Trophoblast cell (in vitro differentiated cells and primary cell): ENCODE measurements around the gene GKN2.
"Not testable (repeated sequence)": the region's sequence is repeated elsewhere in the genome, so short reads cannot be mapped to it uniquely, and the experiment has no call there.

ENCODE experiments used
- DNase-seq, 2 donors: peaks; one replicate each; pipeline ENCODE4 v3.0.0-alpha.2; 2016
- H2AFZ ChIP-seq: 2 replicates; pipeline ENCODE4 v1.6.1; 2013; ENCODE audit warnings: low read length, moderate library complexity, mild to moderate bottlenecking; ENCODE audit not compliant: insufficient read depth, poor library complexity
- H2AK5ac ChIP-seq: 2 replicates; pipeline ENCODE4 v1.6.1; 2013; ENCODE audit warnings: mild to moderate bottlenecking, low read length
- H2BK120ac ChIP-seq: 2 replicates; pipeline ENCODE4 v1.6.1; 2013; ENCODE audit warnings: low read length, mild to moderate bottlenecking, moderate library complexity; ENCODE audit not compliant: insufficient read depth, poor library complexity
- H2BK12ac ChIP-seq: 2 replicates; pipeline ENCODE4 v1.6.1; 2013; ENCODE audit warnings: mild to moderate bottlenecking, low read length, moderate library complexity
- H2BK5ac ChIP-seq: 2 replicates; pipeline ENCODE4 v1.6.1; 2013; ENCODE audit warnings: low read length, low read depth, moderate library complexity, mild to moderate bottlenecking; ENCODE audit not compliant: poor library complexity
- H3K14ac ChIP-seq: 2 replicates; pipeline ENCODE4 v1.6.1; 2013; ENCODE audit warnings: mild to moderate bottlenecking, low read length
- H3K18ac ChIP-seq: 2 replicates; pipeline ENCODE4 v1.6.1; 2013; ENCODE audit warnings: mild to moderate bottlenecking, low read length
- H3K23ac ChIP-seq: 2 replicates; pipeline ENCODE4 v1.6.1; 2013; ENCODE audit warnings: low read length
- H3K27ac ChIP-seq: 2 replicates; pipeline ENCODE4 v1.5.1; 2013; ENCODE audit warnings: low read depth, mild to moderate bottlenecking, inconsistent platforms, low read length, moderate library complexity
- H3K27me3 ChIP-seq: 2 replicates; pipeline ENCODE4 v1.6.1; 2013; ENCODE audit warnings: inconsistent platforms, mild to moderate bottlenecking, low read length, moderate library complexity; ENCODE audit not compliant: insufficient read depth
- H3K36me3 ChIP-seq, 2 experiments: 1 replicate in 1 of 2; 2 replicates in 1 of 2; pipeline ENCODE4 v1.6.1; 2013; ENCODE audit warnings: low read length in 2 of 2, mild to moderate bottlenecking in 2 of 2, moderate library complexity in 1 of 2; ENCODE audit not compliant: insufficient read depth in 2 of 2, control insufficient read depth in 1 of 2
- H3K4ac ChIP-seq: 2 replicates; pipeline ENCODE4 v1.6.1; 2013; ENCODE audit warnings: low read depth, mild to moderate bottlenecking, low read length, moderate library complexity
- H3K4me1 ChIP-seq, 2 experiments: 1 replicate in 1 of 2; 2 replicates in 1 of 2; pipeline ENCODE4 v1.6.1; 2013; ENCODE audit warnings: low read length in 2 of 2, mild to moderate bottlenecking in 2 of 2, moderate library complexity in 1 of 2; ENCODE audit not compliant: insufficient read depth in 2 of 2, control insufficient read depth in 1 of 2
- H3K4me2 ChIP-seq: 2 replicates; pipeline ENCODE4 v1.6.1; 2013; ENCODE audit warnings: inconsistent platforms, mild to moderate bottlenecking, low read length, moderate library complexity
- H3K4me3 ChIP-seq: 2 replicates; pipeline ENCODE4 v1.5.1; 2013; ENCODE audit warnings: mild to moderate bottlenecking, low read depth, low read length, inconsistent platforms
- H3K79me1 ChIP-seq: one replicate; pipeline ENCODE4 v1.6.1; 2013; ENCODE audit warnings: low read length
- H3K79me2 ChIP-seq: 2 replicates; pipeline ENCODE4 v1.6.1; 2013; ENCODE audit warnings: low read length, mild to moderate bottlenecking; ENCODE audit not compliant: control insufficient read depth, insufficient read depth, poor library complexity
- H3K9ac ChIP-seq: 2 replicates; pipeline ENCODE4 v1.6.1; 2013; ENCODE audit warnings: mild to moderate bottlenecking, low read length
- H3K9me3 ChIP-seq: 2 replicates; pipeline ENCODE4 v1.6.1; 2013; ENCODE audit warnings: low read depth, mild to moderate bottlenecking, control low read depth, inconsistent platforms, low read length; ENCODE audit not compliant: insufficient read depth
- H4K12ac ChIP-seq: 2 replicates; pipeline ENCODE4 v1.6.1; 2013; ENCODE audit warnings: low read depth, mild to moderate bottlenecking, low read length, moderate library complexity
- H4K8ac ChIP-seq: 2 replicates; pipeline ENCODE4 v1.6.1; 2013; ENCODE audit warnings: low read depth, mild to moderate bottlenecking, low read length, moderate library complexity
- H4K91ac ChIP-seq: one replicate; pipeline ENCODE4 v1.6.1; 2013; ENCODE audit warnings: low read depth, mild to moderate bottlenecking, low read length, moderate library complexity
- WGBS: extraction: QIAGEN DNeasy Blood & Tissue Kit; methylation state at CpG from one replicate; pipeline ENCODE4 v1.1.7; 2013; ENCODE audit warnings: missing lambda C conversion rate; ENCODE audit not compliant: insufficient read length, insufficient coverage; ENCODE audit errors: extremely low coverage; 5-methylcytosine and 5-hydroxymethylcytosine counted together

The GKN2 gene

GRCh38 chr2:68964282-68964681 is 11.6 kb upstream of the GKN2 start:
- no peak overlapping the region for H2BK120ac ChIP-seq
- no peak overlapping the region for H3K14ac ChIP-seq
- no peak overlapping the region for H3K27ac ChIP-seq
- H3K79me1 ChIP-seq: no peaks in the 10 kb centered on the region
- no peak overlapping the region for H3K4me2 ChIP-seq
- no peak overlapping the region for H2AFZ ChIP-seq
- no peak overlapping the region for H3K4ac ChIP-seq
- no peak overlapping the region for H3K4me3 ChIP-seq
- no peak for DNase-seq
- no peak overlapping the region for H4K12ac ChIP-seq
- no peak overlapping the region for H2AK5ac ChIP-seq
- no peaks in the 10 kb centered on the region for H3K27me3 ChIP-seq
- no peaks in the 10 kb centered on the region for H3K9me3 ChIP-seq
- no peak overlapping the region for H3K18ac ChIP-seq
- H3K79me2 ChIP-seq: no peaks in the 10 kb centered on the region
- H3K36me3 ChIP-seq: no peaks in the 10 kb centered on the region
- no peaks in the 10 kb centered on the region for H3K4me1 ChIP-seq
- no peak overlapping the region for H3K23ac ChIP-seq
- no peak overlapping the region for H2BK5ac ChIP-seq
- H2BK12ac ChIP-seq: no peak overlapping the region
- H4K91ac ChIP-seq: no peak overlapping the region
- H4K8ac ChIP-seq: no peak overlapping the region
- no peak overlapping the region for H3K9ac ChIP-seq

GRCh38 chr2:68961380-68961779 is 8.7 kb upstream of the GKN2 start:
- Histone ChIP-seq H2BK12ac (no peak overlapping the region), H2AFZ (no peak overlapping the region), H2BK5ac (no peak overlapping the region), H3K27ac (no peak overlapping the region), H3K18ac (no peak overlapping the region), H3K9me3 (no peaks in the 10 kb centered on the region), H3K4ac (no peak overlapping the region), H4K91ac (no peak overlapping the region), H3K79me1 (no peaks in the 10 kb centered on the region), H3K36me3 (no peaks in the 10 kb centered on the region), H3K23ac (no peak overlapping the region), H3K9ac (no peak overlapping the region), H3K4me2 (no peak overlapping the region), H3K27me3 (no peaks in the 10 kb centered on the region), H3K79me2 (no peaks in the 10 kb centered on the region), H2BK120ac (no peak overlapping the region), H3K14ac (no peak overlapping the region), H4K8ac (no peak overlapping the region), H3K4me3 (no peak overlapping the region), H4K12ac (no peak overlapping the region), H3K4me1 (no peaks in the 10 kb centered on the region), H2AK5ac (no peak overlapping the region)
- WGBS: no CpG with 5 or more reads among the region's 4 CpGs
- DNase-seq: no peak

GRCh38 chr2:68959001-68959400 is 6.3 kb upstream of the GKN2 start:
- Histone ChIP-seq H4K12ac (no peak overlapping the region), H3K4me1 (no peaks in the 10 kb centered on the region), H3K9me3 (no peaks in the 10 kb centered on the region), H3K27me3 (no peaks in the 10 kb centered on the region), H3K4me2 (no peak overlapping the region), H3K9ac (no peak overlapping the region), H2AK5ac (no peak overlapping the region), H3K36me3 (no peaks in the 10 kb centered on the region), H2AFZ (no peak overlapping the region), H3K79me2 (no peaks in the 10 kb centered on the region), H4K91ac (no peak overlapping the region), H3K79me1 (no peaks in the 10 kb centered on the region), H2BK120ac (no peak overlapping the region), H4K8ac (no peak overlapping the region), H3K18ac (no peak overlapping the region), H2BK12ac (no peak overlapping the region), H3K23ac (no peak overlapping the region), H2BK5ac (no peak overlapping the region), H3K4ac (no peak overlapping the region), H3K4me3 (no peak overlapping the region), H3K14ac (no peak overlapping the region), H3K27ac (no peak overlapping the region)
- no peak for DNase-seq
- WGBS: no CpG with 5 or more reads among the region's 1 CpG

- H3K79me1 ChIP-seq, H2BK12ac ChIP-seq, H3K36me3 ChIP-seq, H3K4me2 ChIP-seq, H3K27me3 ChIP-seq, H3K9ac ChIP-seq, H3K23ac ChIP-seq, H3K27ac ChIP-seq, H2AK5ac ChIP-seq, H4K91ac ChIP-seq, H4K12ac ChIP-seq, H2AFZ ChIP-seq, H3K79me2 ChIP-seq, H3K4me1 ChIP-seq, H3K18ac ChIP-seq, H3K9me3 ChIP-seq, H3K4ac ChIP-seq, H4K8ac ChIP-seq, H3K4me3 ChIP-seq, DNase-seq, H2BK120ac ChIP-seq, H2BK5ac ChIP-seq, H3K14ac ChIP-seq: not testable (repeated sequence)
- WGBS: no CpG with 5 or more reads among the region's 5 CpGs
Observed at GRCh38 chr2:68955432-68955831, 2.7 kb upstream of the GKN2 start.

- H3K4me1 ChIP-seq: no peaks in the 10 kb centered on the region
- no peak overlapping the region for H2BK12ac ChIP-seq
- no peak overlapping the region for H3K4ac ChIP-seq
- no peak overlapping the region for H2AFZ ChIP-seq
- no peak overlapping the region for H4K8ac ChIP-seq
- no peak overlapping the region for H4K12ac ChIP-seq
- H3K18ac ChIP-seq: no peak overlapping the region
- no peak overlapping the region for H3K4me3 ChIP-seq
- no peak overlapping the region for H3K23ac ChIP-seq
- no peak for DNase-seq
- H2BK120ac ChIP-seq: no peak overlapping the region
- H3K14ac ChIP-seq: no peak overlapping the region
- no peaks in the 10 kb centered on the region for H3K79me2 ChIP-seq
- no peaks in the 10 kb centered on the region for H3K9me3 ChIP-seq
- H2AK5ac ChIP-seq: no peak overlapping the region
- no peak overlapping the region for H4K91ac ChIP-seq
- WGBS: no CpG with 5 or more reads among the region's 4 CpGs
- no peak overlapping the region for H3K4me2 ChIP-seq
- no peaks in the 10 kb centered on the region for H3K79me1 ChIP-seq
- no peak overlapping the region for H3K9ac ChIP-seq
- H3K27me3 ChIP-seq: no peaks in the 10 kb centered on the region
- H2BK5ac ChIP-seq: no peak overlapping the region
- H3K36me3 ChIP-seq: no peaks in the 10 kb centered on the region
- no peak overlapping the region for H3K27ac ChIP-seq
Observed at GRCh38 chr2:68951899-68952298, 794 bp downstream of the GKN2 start.
